Panc1 (cell line): ENCODE measurements around the gene MTTP. TPM values are rescaled to one million over a fixed set of nuclear protein-coding genes. Genes with fewer than 3 reads are reported as not detected.

Source experiments
- ATAC-seq: fragments of 200-7000 bp; cut with Tn5 transposase; 2 replicates; pipeline ENCODE4 v1.9.1; 2020; ENCODE audit warnings: mild to moderate bottlenecking, moderate library complexity
- BruUV-seq: library from RNA; stranded (reverse); fragments of 400-500 nt; replicated peaks from 2 replicates; lab custom pipeline; 2021; lab: Mats Ljungman, UMichigan
- CTCF ChIA-PET: fragments of 300-600 bp; sonication (Branson Sonifier 250); formaldehyde crosslinking; loops from one replicate; lab custom pipeline; 2022; ENCODE audit warnings: antibody characterized with exemption; lab: Charles Lee
- POLR2A ChIA-PET: fragments of 300-600 bp; sonication (Branson Sonifier 250); formaldehyde crosslinking; loops from one replicate; lab custom pipeline; 2022; ENCODE audit warnings: antibody characterized with exemption; lab: Charles Lee
- DNase-seq: peaks from one replicate; pipeline ENCODE4 v3.0.0-alpha.2; 2010; ENCODE audit warnings: low read depth, low spot score
- H3K27ac ChIP-seq: 2 replicates; pipeline ENCODE4 v1.5.1; 2011; ENCODE audit warnings: mild to moderate bottlenecking, low read length, inconsistent platforms
- H3K27me3 ChIP-seq: fragments of 200-500 bp; sonication (Bioruptor generic); 2 replicates; pipeline ENCODE4 v1.6.0; 2014; ENCODE audit warnings: low read length, inconsistent platforms; ENCODE audit not compliant: control insufficient read depth, insufficient read depth
- H3K36me3 ChIP-seq: fragments of 200-500 bp; sonication (Bioruptor generic); 2 replicates; pipeline ENCODE4 v1.5.1; 2014; ENCODE audit warnings: inconsistent platforms, mild to moderate bottlenecking, low read length, moderate library complexity; ENCODE audit not compliant: control insufficient read depth, insufficient read depth
- H3K4me1 ChIP-seq: 2 replicates; pipeline ENCODE4 v1.5.1; 2011; ENCODE audit warnings: inconsistent platforms, mild to moderate bottlenecking, low read length, moderate library complexity; ENCODE audit not compliant: control insufficient read depth, insufficient read depth
- H3K4me3 ChIP-seq, 2 experiments: 2 replicates each; pipeline ENCODE4 v1.5.1; 2011 to 2012; ENCODE audit warnings: low read depth in 2 of 2, low read length in 2 of 2, mild to moderate bottlenecking in 2 of 2, inconsistent platforms in 1 of 2, moderate library complexity in 1 of 2
- H3K9me3 ChIP-seq: fragments of 200-500 bp; sonication (Bioruptor generic); 2 replicates; pipeline ENCODE4 v1.5.1; 2014; ENCODE audit warnings: low read depth, mild to moderate bottlenecking, inconsistent platforms, low read length, moderate library complexity; ENCODE audit not compliant: control insufficient read depth, insufficient read depth
- POLR2AphosphoS5 ChIP-seq: IDR thresholded peaks from 2 replicates; pipeline ENCODE4 v1.6.1; 2012; ENCODE audit warnings: mild to moderate bottlenecking, low read depth, low read length, moderate library complexity
- REST ChIP-seq, 2 experiments: IDR thresholded peaks; 2 replicates each; pipeline ENCODE4 v1.6.1; 2011 to 2012; ENCODE audit warnings: low read depth in 2 of 2, control low read depth in 1 of 2, low read length in 1 of 2, mild to moderate bottlenecking in 1 of 2, moderate library complexity in 1 of 2; ENCODE audit not compliant: insufficient read depth in 1 of 2
- SIN3A ChIP-seq: IDR thresholded peaks from 2 replicates; pipeline ENCODE4 v1.6.1; 2012; ENCODE audit warnings: low read depth, mild to moderate bottlenecking, low read length, moderate library complexity, borderline replicate concordance; ENCODE audit not compliant: insufficient read depth
- TCF7L2 ChIP-seq: IDR thresholded peaks from 2 replicates; pipeline ENCODE4 v1.6.1; 2011; ENCODE audit warnings: mild to moderate bottlenecking, low read depth, low read length, inconsistent platforms
- in situ Hi-C: cut with HindIII; loops from 2 replicates; pipeline ENCODE4 v1.10.0; 2016; ENCODE audit warnings: low sequenced_read_pairs, low pct_unique_long_range_greater_than_20kb
- intact Hi-C: fragments of 100-400 bp; cut with micrococcal nuclease; formaldehyde crosslinking; loops from one replicate; pipeline ENCODE4 v1.10.0; 2022; ENCODE audit not compliant: unreplicated experiment
- total RNA-seq: library from RNA; stranded (reverse); gene quantifications from one replicate; pipeline ENCODE4 v1.2.1, GENCODE V29; 2021; ENCODE audit not compliant: unreplicated experiment
- TF ChIP-seq, protein P1 (sequence below): fragments of 450-650 bp; IDR thresholded peaks from 2 replicates; pipeline ENCODE4 v1.5.1; 2017; ENCODE audit warnings: mild to moderate bottlenecking

MTTP gene
- total RNA-seq, 1 experiment from 2014 or later, result 0.26 TPM

DNA sequence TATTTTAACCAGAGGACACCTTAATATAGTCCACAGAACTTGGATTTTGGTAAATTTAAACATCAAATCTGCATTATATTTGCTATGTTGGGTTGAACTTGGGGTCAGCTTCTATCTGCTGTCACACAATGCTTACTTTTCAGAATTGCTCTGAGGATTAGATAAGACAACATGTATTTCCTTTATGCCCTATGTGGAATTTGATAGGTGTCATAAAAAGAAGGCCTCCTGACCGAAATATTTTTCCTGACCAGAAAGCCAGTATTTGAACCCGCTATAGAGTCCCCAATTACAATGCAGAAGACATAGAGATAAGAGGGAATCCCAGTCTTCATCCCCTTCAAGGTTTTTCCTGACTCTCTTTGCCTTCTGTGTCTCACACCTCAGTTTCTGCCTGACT, 4.1 kb downstream of the MTTP start:
- H3K9me3 ChIP-seq, result no peaks in the 10 kb centered on the region
- no peak for DNase-seq
- no peaks in the 10 kb centered on the region for H3K36me3 ChIP-seq
- intact Hi-C loops, result no loop called here
- H3K27ac ChIP-seq, result no peak overlapping the region
- ChIA-PET POLR2A (no interaction called here), CTCF (no interaction called here)
- no peak for ATAC-seq
- no peaks in the 10 kb centered on the region for H3K4me1 ChIP-seq
- TF ChIP-seq REST (IDR thresholded peaks at IDR 0.05; ENCODE audit: insufficient read depth in 1 of 2, low read depth in 2 of 2, low read length in 1 of 2) (no peak), TCF7L2 (no peak), POLR2AphosphoS5 (no peak), SIN3A (no peak)
- TF ChIP-seq, protein P1, sequence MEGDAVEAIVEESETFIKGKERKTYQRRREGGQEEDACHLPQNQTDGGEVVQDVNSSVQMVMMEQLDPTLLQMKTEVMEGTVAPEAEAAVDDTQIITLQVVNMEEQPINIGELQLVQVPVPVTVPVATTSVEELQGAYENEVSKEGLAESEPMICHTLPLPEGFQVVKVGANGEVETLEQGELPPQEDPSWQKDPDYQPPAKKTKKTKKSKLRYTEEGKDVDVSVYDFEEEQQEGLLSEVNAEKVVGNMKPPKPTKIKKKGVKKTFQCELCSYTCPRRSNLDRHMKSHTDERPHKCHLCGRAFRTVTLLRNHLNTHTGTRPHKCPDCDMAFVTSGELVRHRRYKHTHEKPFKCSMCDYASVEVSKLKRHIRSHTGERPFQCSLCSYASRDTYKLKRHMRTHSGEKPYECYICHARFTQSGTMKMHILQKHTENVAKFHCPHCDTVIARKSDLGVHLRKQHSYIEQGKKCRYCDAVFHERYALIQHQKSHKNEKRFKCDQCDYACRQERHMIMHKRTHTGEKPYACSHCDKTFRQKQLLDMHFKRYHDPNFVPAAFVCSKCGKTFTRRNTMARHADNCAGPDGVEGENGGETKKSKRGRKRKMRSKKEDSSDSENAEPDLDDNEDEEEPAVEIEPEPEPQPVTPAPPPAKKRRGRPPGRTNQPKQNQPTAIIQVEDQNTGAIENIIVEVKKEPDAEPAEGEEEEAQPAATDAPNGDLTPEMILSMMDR, result no peak
- no peak overlapping the region for H3K4me3 ChIP-seq
- H3K27me3 ChIP-seq, result no peaks in the 10 kb centered on the region
- no TSS peak for BruUV-seq
- in situ Hi-C loops, result no loop called here

GRCh38 chr4:99585516-99585915, 10.9 kb downstream of the MTTP start:
- H3K9me3 ChIP-seq, result no peaks in the 10 kb centered on the region
- in situ Hi-C loops, result no loop called here
- TF ChIP-seq SIN3A, result no peak
- no peak for TF ChIP-seq POLR2AphosphoS5
- TF ChIP-seq REST (IDR thresholded peaks at IDR 0.05; ENCODE audit: insufficient read depth in 1 of 2, low read depth in 2 of 2, low read length in 1 of 2), result no peak
- TF ChIP-seq TCF7L2, result no peak
- TF ChIP-seq, protein P1, result no peak
- H3K4me3 ChIP-seq, result no peak overlapping the region
- no peaks in the 10 kb centered on the region; the same call in 1 of the 2 replicates for H3K36me3 ChIP-seq
- intact Hi-C loops, result no loop called here
- no peaks in the 10 kb centered on the region for H3K27me3 ChIP-seq
- no peaks in the 10 kb centered on the region for H3K4me1 ChIP-seq
- H3K27ac ChIP-seq, result no peak overlapping the region
- no peak for DNase-seq
- ATAC-seq, result no peak
- POLR2A ChIA-PET, result no interaction called here
- no TSS peak for BruUV-seq
- CTCF ChIA-PET, result no interaction called here
